Suprapubic skin (tissue), 4 donors: ENCODE results near the gene KRT35. TPM values are rescaled to one million over a fixed set of nuclear protein-coding genes. Genes with fewer than 3 reads are reported as not detected.

ENCODE experiments used
- DNase-seq, 2 donors: peaks; one replicate each; pipeline ENCODE4 v3.0.0-alpha.2; 2019; ENCODE audit warnings: low spot score in 2 of 2
- H3K27ac ChIP-seq: fragments of 200-600 bp; sonication (generic); one replicate; pipeline ENCODE4 v1.5.1; 2019
- H3K27me3 ChIP-seq: fragments of 200-600 bp; sonication (generic); one replicate; pipeline ENCODE4 v1.5.1; 2019
- H3K36me3 ChIP-seq: fragments of 200-600 bp; sonication (generic); one replicate; pipeline ENCODE4 v1.5.1; 2019
- H3K4me1 ChIP-seq: fragments of 200-600 bp; sonication (generic); one replicate; pipeline ENCODE4 v1.5.1; 2019
- H3K4me3 ChIP-seq: fragments of 200-600 bp; sonication (generic); one replicate; pipeline ENCODE4 v1.5.1; 2019; ENCODE audit warnings: mild to moderate bottlenecking
- H3K9me3 ChIP-seq: fragments of 200-600 bp; sonication (generic); one replicate; pipeline ENCODE4 v1.5.1; 2019
- CTCF ChIP-seq, 2 donors: fragments of 200-600 bp in 1 of 2; fragments of 450-650 bp in 1 of 2; sonication (generic) in 1 of 2; IDR thresholded peaks; one replicate each; pipeline ENCODE4 v1.5.1; 2016 to 2019; ENCODE audit warnings: antibody characterized with exemption in 2 of 2, mild to moderate bottlenecking in 1 of 2, moderate library complexity in 1 of 2
- EP300 ChIP-seq: sonication (generic); formaldehyde crosslinking; IDR thresholded peaks from one replicate; pipeline ENCODE4 v1.6.1; 2017; ENCODE audit warnings: antibody characterized with exemption
- POLR2A ChIP-seq, 2 donors: fragments of 450-650 bp; IDR thresholded peaks; one replicate each; pipeline ENCODE4 v1.6.1; 2017; ENCODE audit warnings: antibody characterized with exemption in 2 of 2, mild to moderate bottlenecking in 2 of 2, moderate library complexity in 2 of 2
- POLR2AphosphoS5 ChIP-seq, 3 donors: sonication (generic); formaldehyde crosslinking; IDR thresholded peaks; one replicate each; pipeline ENCODE4 v1.6.1; 2017; ENCODE audit warnings: antibody characterized with exemption in 3 of 3
- WGBS: methylation state at CpG from one replicate; pipeline ENCODE4 v1.1.5; 2018; 5-methylcytosine and 5-hydroxymethylcytosine counted together
- total RNA-seq, 4 donors: library from RNA; depleted of rRNA; stranded (reverse); fragments of >200 nt; gene quantifications; one replicate each; pipeline ENCODE4 v1.1.0, GENCODE V29; 2016

The KRT35 gene
- total RNA-seq, 4 donors from 2014 or later, result 2.5 to 156 (median 38.8) TPM

GRCh38 chr17:41516147-41516829 is 35.3 kb upstream of the KRT35 start:
- Histone ChIP-seq H3K27me3 (peaks cover 13% of the 10 kb centered on the region), H3K27ac (peak overlapping the region; percentile 26), H3K36me3 (no peaks in the 10 kb centered on the region), H3K9me3 (no peaks in the 10 kb centered on the region), H3K4me1 (peaks cover 28% of the 10 kb centered on the region), H3K4me3 (peak overlapping the region; percentile 42)
- DNase-seq, result no peak
- TF ChIP-seq POLR2AphosphoS5 (IDR thresholded peaks at IDR 0.05) (no peak), EP300 (no peak), POLR2A (IDR thresholded peaks at IDR 0.05) (no peak), CTCF (IDR thresholded peaks at IDR 0.05) (no peak)
- WGBS, result 36% methylated on average over 9 of the region's 14 CpGs

- no peak for TF ChIP-seq POLR2A (IDR thresholded peaks at IDR 0.05)
- TF ChIP-seq EP300, result no peak
- TF ChIP-seq POLR2AphosphoS5 (IDR thresholded peaks at IDR 0.05), result no peak
- TF ChIP-seq CTCF (IDR thresholded peaks at IDR 0.05), result no peak
- peaks cover 14% of the 10 kb centered on the region for H3K4me1 ChIP-seq
- no peak overlapping the region for H3K4me3 ChIP-seq
- no peak for DNase-seq
- 31% methylated on average over 5 of the region's 5 CpGs for WGBS
- H3K27me3 ChIP-seq, result peaks cover 9% of the 10 kb centered on the region
- H3K9me3 ChIP-seq, result no peaks in the 10 kb centered on the region
- no peaks in the 10 kb centered on the region for H3K36me3 ChIP-seq
- H3K27ac ChIP-seq, result no peak overlapping the region
These were observed 32.2 kb upstream of the KRT35 start for GRCh38 chr17:41513168-41513547.

- WGBS, result 21% methylated on average over 7 of the region's 7 CpGs
- H3K4me3 ChIP-seq, result no peak overlapping the region
- TF ChIP-seq CTCF (IDR thresholded peaks at IDR 0.05), result no peak
- no peak for TF ChIP-seq EP300
- peaks cover 14% of the 10 kb centered on the region for H3K4me1 ChIP-seq
- H3K9me3 ChIP-seq, result no peaks in the 10 kb centered on the region
- peaks cover 9% of the 10 kb centered on the region for H3K27me3 ChIP-seq
- DNase-seq, result no peak
- H3K36me3 ChIP-seq, result no peaks in the 10 kb centered on the region
- no peak overlapping the region for H3K27ac ChIP-seq
These were observed 31.7 kb upstream of the KRT35 start for GRCh38 chr17:41512546-41513167.

GRCh38 chr17:41511716-41512115 is 30.8 kb upstream of the KRT35 start:
- no peak overlapping the region for H3K27ac ChIP-seq
- TF ChIP-seq CTCF (IDR thresholded peaks at IDR 0.05) (no peak), POLR2A (IDR thresholded peaks at IDR 0.05) (no peak), POLR2AphosphoS5 (IDR thresholded peaks at IDR 0.05) (no peak), EP300 (no peak)
- H3K27me3 ChIP-seq, result peaks cover 8% of the 10 kb centered on the region
- DNase-seq, result no peak
- WGBS, result 57% methylated on average over 10 of the region's 10 CpGs
- H3K9me3 ChIP-seq, result no peaks in the 10 kb centered on the region
- H3K4me3 ChIP-seq, result no peak overlapping the region
- H3K36me3 ChIP-seq, result no peaks in the 10 kb centered on the region
- peaks cover 14% of the 10 kb centered on the region for H3K4me1 ChIP-seq

- H3K4me3 ChIP-seq, result no peak overlapping the region
- no peak for DNase-seq
These were observed 30.2 kb upstream of the KRT35 start for GRCh38 chr17:41511116-41511515.

More at GRCh38 chr17:41511116-41511515, 30.2 kb upstream of the KRT35 start:
- Histone ChIP-seq H3K36me3 (no peaks in the 10 kb centered on the region), H3K4me1 (peaks cover 9% of the 10 kb centered on the region), H3K9me3 (no peaks in the 10 kb centered on the region), H3K27ac (no peak overlapping the region), H3K27me3 (peaks cover 5% of the 10 kb centered on the region)
- no CpG with 5 or more reads among the region's 4 CpGs for WGBS
- TF ChIP-seq POLR2A (IDR thresholded peaks at IDR 0.05), result no peak
- no peak for TF ChIP-seq EP300
- TF ChIP-seq CTCF (IDR thresholded peaks at IDR 0.05), result no peak
- no peak for TF ChIP-seq POLR2AphosphoS5 (IDR thresholded peaks at IDR 0.05)
